Skeletal muscle cell (primary cell): ENCODE measurements around the gene LAMA2.

ENCODE experiments used
- DNase-seq: peaks from one replicate; pipeline ENCODE4 v3.0.0-alpha.2; 2010; ENCODE audit warnings: low read depth
- H3K4me3 ChIP-seq: 2 replicates; pipeline ENCODE4 v1.5.1; 2011; ENCODE audit warnings: low read depth, mild to moderate bottlenecking, control low read depth, low read length, moderate library complexity

The LAMA2 gene

DNA sequence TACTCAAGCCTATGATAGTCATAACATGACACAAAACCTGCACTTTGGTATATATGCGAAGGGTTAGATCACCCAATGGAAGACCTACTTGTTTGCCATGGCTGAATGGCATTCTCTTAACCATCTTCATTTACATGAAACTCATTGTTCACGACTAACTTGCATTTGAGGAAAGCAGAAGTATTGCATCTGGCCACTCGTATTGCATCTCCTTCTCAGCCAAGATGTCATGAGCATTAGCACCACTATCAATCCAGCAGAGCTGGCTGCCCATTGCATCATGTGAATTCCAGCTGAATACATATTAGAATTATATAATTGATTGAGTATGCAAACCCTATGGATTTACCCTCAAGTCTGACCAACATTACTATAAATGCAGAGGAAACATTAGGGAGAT lies 390.2 kb downstream of the LAMA2 start:
- DNase-seq = no peak
- no peak overlapping the region for H3K4me3 ChIP-seq

- no peak for DNase-seq
- no peak overlapping the region for H3K4me3 ChIP-seq
These were observed 393.5 kb downstream of the LAMA2 start for GRCh38 chr6:129276461-129276860.

GRCh38 chr6:129276986-129277385 lies 394.0 kb downstream of the LAMA2 start:
- H3K4me3 ChIP-seq = no peak overlapping the region
- no peak for DNase-seq

- no peak for DNase-seq
These were observed 396.7 kb downstream of the LAMA2 start for GRCh38 chr6:129279343-129280292.

GRCh38 chr6:129280293-129280644 lies 397.3 kb downstream of the LAMA2 start:
- DNase-seq = no peak
- H3K4me3 ChIP-seq = no peak overlapping the region

More at GRCh38 chr6:129279343-129280292, 396.7 kb downstream of the LAMA2 start:
- no peak overlapping the region for H3K4me3 ChIP-seq

DNA sequence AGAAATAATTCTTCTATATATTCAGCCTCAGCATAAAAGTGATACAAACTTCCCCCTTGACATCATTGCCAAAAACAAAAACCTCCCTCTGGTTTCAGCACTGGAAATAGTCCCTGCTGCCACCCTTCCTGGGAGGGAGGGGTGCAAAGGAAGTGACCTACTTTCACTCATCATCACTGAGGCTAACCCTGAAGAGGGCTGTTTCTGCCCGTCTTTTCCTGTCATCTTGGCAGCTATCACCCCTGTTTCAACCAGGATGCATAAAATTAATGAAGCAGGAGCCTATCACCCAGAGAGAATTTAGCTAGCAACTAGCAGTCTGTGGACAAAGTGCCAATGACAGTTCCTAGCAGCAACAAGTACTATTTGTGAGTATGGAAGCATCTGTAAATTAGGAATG lies 397.8 kb downstream of the LAMA2 start:
- no peak for DNase-seq
- H3K4me3 ChIP-seq = no peak overlapping the region

- DNase-seq = no peak
- no peak overlapping the region for H3K4me3 ChIP-seq
These were observed 398.3 kb downstream of the LAMA2 start for GRCh38 chr6:129281168-129281796.

- no peak overlapping the region for H3K4me3 ChIP-seq
- no peak for DNase-seq
These were observed 399.1 kb downstream of the LAMA2 start for GRCh38 chr6:129282019-129282418.

- no peak overlapping the region for H3K4me3 ChIP-seq
These were observed 401.3 kb downstream of the LAMA2 start for GRCh38 chr6:129284225-129284624.

GRCh38 chr6:129287231-129288177 lies 404.6 kb downstream of the LAMA2 start:
- H3K4me3 ChIP-seq = no peak overlapping the region
- no peak for DNase-seq

More at GRCh38 chr6:129284225-129284624, 401.3 kb downstream of the LAMA2 start:
- DNase-seq = no peak

DNA sequence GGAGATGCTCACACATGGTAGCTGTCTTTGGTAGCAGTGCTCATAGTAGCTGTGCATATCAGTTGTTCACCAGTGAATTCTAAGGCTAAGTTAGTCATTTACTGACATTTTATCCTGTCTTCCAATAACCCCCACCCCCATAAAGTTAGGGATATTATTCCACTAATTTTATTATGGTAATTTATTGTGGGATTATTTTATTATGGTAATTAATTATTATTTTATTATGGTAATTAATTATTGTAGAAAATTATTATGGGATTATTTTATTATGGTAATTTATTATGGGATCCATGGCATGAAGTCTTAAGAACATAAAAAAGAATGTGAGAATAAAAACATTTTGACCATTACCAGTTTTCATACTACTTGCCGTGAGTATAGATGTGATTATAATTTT lies 406.5 kb downstream of the LAMA2 start:
- no peak overlapping the region for H3K4me3 ChIP-seq
- no peak for DNase-seq

- DNase-seq = no peak
- H3K4me3 ChIP-seq = no peak overlapping the region
These were observed 409.9 kb downstream of the LAMA2 start for GRCh38 chr6:129292836-129293235.

DNA sequence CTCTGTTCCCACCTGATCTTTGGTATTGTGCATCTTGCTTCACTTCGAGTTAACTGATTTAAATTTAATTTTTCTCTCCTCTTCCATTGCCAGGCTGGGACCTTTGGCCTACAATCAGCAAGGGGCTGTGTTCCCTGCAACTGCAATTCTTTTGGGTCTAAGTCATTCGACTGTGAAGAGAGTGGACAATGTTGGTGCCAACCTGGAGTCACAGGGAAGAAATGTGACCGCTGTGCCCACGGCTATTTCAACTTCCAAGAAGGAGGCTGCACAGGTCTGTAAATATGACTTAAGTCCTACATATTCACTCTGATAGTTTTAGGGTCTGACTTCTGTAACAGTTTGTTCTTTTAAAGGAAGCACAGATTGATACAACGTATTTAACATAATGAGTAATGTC lies 414.7 kb downstream of the LAMA2 start:
- H3K4me3 ChIP-seq = no peak overlapping the region
- no peak for DNase-seq

DNA sequence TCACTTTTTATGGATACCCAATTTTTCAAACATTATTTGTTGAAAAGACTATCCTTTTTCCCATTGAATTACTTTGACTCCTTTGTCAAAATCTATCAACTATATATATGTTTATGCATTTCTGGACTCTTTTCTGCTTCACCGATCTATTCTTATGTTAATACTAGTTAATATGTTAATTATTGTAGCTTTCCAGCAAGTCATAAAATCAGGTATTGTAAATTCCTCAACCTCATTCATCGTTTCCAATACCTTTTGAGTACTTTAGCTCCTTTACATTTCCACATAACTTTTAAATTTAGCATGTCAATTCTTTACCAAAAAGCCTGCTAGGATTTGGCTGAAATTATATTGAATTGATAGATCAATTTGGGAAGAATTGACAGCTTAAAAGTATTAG lies 419.7 kb downstream of the LAMA2 start:
- H3K4me3 ChIP-seq = no peak overlapping the region
- no peak for DNase-seq

- no peak for DNase-seq
These were observed 423.9 kb downstream of the LAMA2 start for GRCh38 chr6:129306826-129307225.

DNA sequence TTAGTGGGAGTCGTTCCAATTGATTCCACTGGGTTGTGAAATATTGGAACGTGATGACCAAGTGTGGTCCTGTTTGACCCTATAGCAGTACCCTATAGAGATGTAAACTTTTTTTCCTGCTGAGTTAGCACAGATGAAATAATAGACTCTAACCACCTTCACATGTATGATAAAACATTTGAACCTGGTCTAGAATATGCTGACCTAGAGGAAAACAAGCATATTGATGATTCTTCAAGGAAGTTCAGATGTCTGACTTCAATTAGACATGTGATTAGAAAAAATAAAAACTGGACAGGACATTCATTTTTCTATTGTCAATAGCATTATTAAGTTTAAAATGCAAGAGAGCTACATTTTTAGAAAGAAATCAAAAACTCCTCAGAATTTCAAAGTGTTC lies 424.9 kb downstream of the LAMA2 start:
- no peak for DNase-seq
- H3K4me3 ChIP-seq = no peak overlapping the region

More at GRCh38 chr6:129306826-129307225, 423.9 kb downstream of the LAMA2 start:
- H3K4me3 ChIP-seq = no peak overlapping the region

- no peak for DNase-seq
- no peak overlapping the region for H3K4me3 ChIP-seq
These were observed 426.2 kb downstream of the LAMA2 start for GRCh38 chr6:129309154-129309553.

- H3K4me3 ChIP-seq = no peak overlapping the region
- peak; percentile 43 for DNase-seq
These were observed 429.9 kb downstream of the LAMA2 start for GRCh38 chr6:129312880-129313279.

GRCh38 chr6:129314575-129314974 lies 431.6 kb downstream of the LAMA2 start:
- H3K4me3 ChIP-seq = no peak overlapping the region
- DNase-seq = no peak
